ENCODE data around the gene EGLN1.

The EGLN1 gene

GRCh38 chr1:231408528-231409094 lies 13.5 kb downstream of the EGLN1 start:
- H3K4me3 ChIP-seq (ENCODE audit: low read depth, low read length), result no peak overlapping the region
- DNase-seq (ENCODE audit: low read depth), result no peak
- no peak for TF ChIP-seq CTCF (conservative IDR thresholded peaks at IDR 0.05; ENCODE audit: low read depth, low read length)

GRCh38 chr1:231407547-231408396 lies 14.3 kb downstream of the EGLN1 start:
- DNase-seq (ENCODE audit: low read depth), result peak; percentile 70

GRCh38 chr1:231407049-231407448 lies 15.0 kb downstream of the EGLN1 start:
- DNase-seq (ENCODE audit: low read depth), result no peak
- H3K4me3 ChIP-seq (ENCODE audit: low read depth, low read length), result no peak overlapping the region
- no peak for TF ChIP-seq CTCF (conservative IDR thresholded peaks at IDR 0.05; ENCODE audit: low read depth, low read length)

More at GRCh38 chr1:231407547-231408396, 14.3 kb downstream of the EGLN1 start:
- TF ChIP-seq CTCF (conservative IDR thresholded peaks at IDR 0.05; ENCODE audit: low read depth, low read length), result no peak
- no peak overlapping the region for H3K4me3 ChIP-seq (ENCODE audit: low read depth, low read length)

GRCh38 chr1:231404318-231404717 lies 17.8 kb downstream of the EGLN1 start:
- no peak overlapping the region for H3K4me3 ChIP-seq (ENCODE audit: low read depth, low read length)
- TF ChIP-seq CTCF (conservative IDR thresholded peaks at IDR 0.05; ENCODE audit: low read depth, low read length), result no peak
- DNase-seq (ENCODE audit: low read depth), result no peak

- no peak for TF ChIP-seq CTCF (conservative IDR thresholded peaks at IDR 0.05; ENCODE audit: low read depth, low read length)
- no peak for DNase-seq (ENCODE audit: low read depth)
- H3K4me3 ChIP-seq (ENCODE audit: low read depth, low read length), result no peak overlapping the region
These were observed 20.6 kb downstream of the EGLN1 start for GRCh38 chr1:231401478-231401877.

GRCh38 chr1:231397886-231398671 lies 24.0 kb downstream of the EGLN1 start:
- no peak for TF ChIP-seq CTCF (conservative IDR thresholded peaks at IDR 0.05; ENCODE audit: low read depth, low read length)
- H3K4me3 ChIP-seq (ENCODE audit: low read depth, low read length), result no peak overlapping the region
- DNase-seq (ENCODE audit: low read depth), result peak; percentile 44

All from choroid plexus epithelial cell (primary cell).